SK-N-SH treated with all-trans-retinoic acid at 6 μM for 48 hours (cell line): ENCODE measurements around the gene PALLD.

Experiments
- ATAC-seq: fragments of 200-7000 bp; cut with Tn5 transposase; 3 replicates; pipeline ENCODE4 v1.9.1; 2020; ENCODE audit warnings: mild to moderate bottlenecking, moderate library complexity
- ARNTL ChIP-seq: fragments of 450-650 bp; formaldehyde crosslinking; IDR thresholded peaks from 2 replicates; pipeline ENCODE4 v1.5.0; 2020; ENCODE audit warnings: low read depth, mild to moderate bottlenecking, moderate library complexity, borderline replicate concordance
- BACH2 ChIP-seq: fragments of 250-450 bp; sonication (Bioruptor Pico); IDR thresholded peaks from 2 replicates; pipeline ENCODE4 v1.9.0; 2021; ENCODE audit warnings: mild to moderate bottlenecking, borderline replicate concordance
- CSDC2 ChIP-seq: fragments of 250-450 bp; sonication (Bioruptor Pico); IDR thresholded peaks from 2 replicates; pipeline ENCODE4 v1.5.0; 2020; ENCODE audit warnings: mild to moderate bottlenecking, moderate library complexity
- ESRRG ChIP-seq: fragments of 250-450 bp; sonication (Bioruptor Pico); IDR thresholded peaks from 2 replicates; pipeline ENCODE4 v1.6.1; 2021; ENCODE audit warnings: mild to moderate bottlenecking
- GLIS3 ChIP-seq: fragments of 250-450 bp; sonication (Bioruptor Pico); IDR thresholded peaks from 2 replicates; pipeline ENCODE4 v1.5.0; 2020; ENCODE audit warnings: mild to moderate bottlenecking, moderate library complexity
- ISL1 ChIP-seq: fragments of 250-450 bp; sonication (Bioruptor Pico); IDR thresholded peaks from 2 replicates; pipeline ENCODE4 v2.1.2; 2022; ENCODE audit warnings: mild to moderate bottlenecking, moderate library complexity
- OSR1 ChIP-seq: fragments of 250-450 bp; sonication (Bioruptor Pico); IDR thresholded peaks from 2 replicates; pipeline ENCODE4 v1.8.0; 2022; ENCODE audit warnings: moderate library complexity, mild to moderate bottlenecking, inconsistent platforms
- PPARA ChIP-seq: fragments of 250-450 bp; sonication (Bioruptor Pico); IDR thresholded peaks from 2 replicates; pipeline ENCODE4 v1.5.0; 2020; ENCODE audit warnings: mild to moderate bottlenecking, borderline replicate concordance
- RARB ChIP-seq: fragments of 250-450 bp; sonication (Bioruptor Pico); IDR thresholded peaks from 2 replicates; pipeline ENCODE4 v1.8.0; 2021; ENCODE audit warnings: mild to moderate bottlenecking, moderate library complexity
- SNAI2 ChIP-seq: fragments of 250-450 bp; sonication (Bioruptor Pico); IDR thresholded peaks from 2 replicates; pipeline ENCODE4 v1.5.0; 2020; ENCODE audit warnings: mild to moderate bottlenecking, moderate library complexity
- TCF4 ChIP-seq: fragments of 250-450 bp; sonication (Bioruptor Pico); IDR thresholded peaks from 2 replicates; pipeline ENCODE4 v1.8.0; 2021; ENCODE audit warnings: mild to moderate bottlenecking, moderate library complexity, borderline replicate concordance
- TOX ChIP-seq: fragments of 250-450 bp; sonication (Bioruptor Pico); IDR thresholded peaks from 2 replicates; pipeline ENCODE4 v1.8.0; 2021; ENCODE audit warnings: mild to moderate bottlenecking, moderate library complexity, borderline replicate concordance
- ZC3H10 ChIP-seq: fragments of 250-450 bp; sonication (Bioruptor Pico); IDR thresholded peaks from 2 replicates; pipeline ENCODE4 v1.5.1; 2021; ENCODE audit warnings: mild to moderate bottlenecking, moderate library complexity
- ZFP3 ChIP-seq: fragments of 250-450 bp; sonication (Bioruptor Pico); IDR thresholded peaks from 2 replicates; pipeline ENCODE4 v1.5.0; 2020; ENCODE audit warnings: mild to moderate bottlenecking, moderate library complexity
- ZFP30 ChIP-seq: fragments of 450-650 bp; formaldehyde crosslinking; IDR thresholded peaks from 2 replicates; pipeline ENCODE4 v1.5.0; 2022; ENCODE audit warnings: mild to moderate bottlenecking, moderate library complexity
- ZNF70 ChIP-seq: fragments of 450-650 bp; formaldehyde crosslinking; IDR thresholded peaks from 2 replicates; pipeline ENCODE4 v1.5.0; 2020; ENCODE audit warnings: mild to moderate bottlenecking, moderate library complexity
- ZNF8 ChIP-seq: fragments of 450-650 bp; formaldehyde crosslinking; IDR thresholded peaks from 2 replicates; pipeline ENCODE4 v1.5.0; 2020; ENCODE audit warnings: mild to moderate bottlenecking, moderate library complexity
- TF ChIP-seq, protein P1 (sequence below): fragments of 250-450 bp; sonication (Bioruptor Pico); IDR thresholded peaks from 2 replicates; pipeline ENCODE4 v1.8.0; 2020; ENCODE audit warnings: mild to moderate bottlenecking, moderate library complexity, borderline replicate concordance
- TF ChIP-seq, protein P2 (sequence below): fragments of 250-450 bp; sonication (Bioruptor Pico); IDR thresholded peaks from 2 replicates; pipeline ENCODE4 v1.5.1; 2020; ENCODE audit warnings: low read depth, mild to moderate bottlenecking, moderate library complexity
- TF ChIP-seq, protein P3 (sequence below): fragments of 250-450 bp; sonication (Bioruptor Pico); IDR thresholded peaks from 2 replicates; pipeline ENCODE4 v1.5.1; 2021; ENCODE audit warnings: mild to moderate bottlenecking, moderate library complexity
- TF ChIP-seq, protein P4 (sequence below): fragments of 250-450 bp; sonication (Bioruptor Pico); IDR thresholded peaks from 2 replicates; pipeline ENCODE4 v1.5.0; 2020; ENCODE audit warnings: mild to moderate bottlenecking, moderate library complexity

Gene PALLD

DNA sequence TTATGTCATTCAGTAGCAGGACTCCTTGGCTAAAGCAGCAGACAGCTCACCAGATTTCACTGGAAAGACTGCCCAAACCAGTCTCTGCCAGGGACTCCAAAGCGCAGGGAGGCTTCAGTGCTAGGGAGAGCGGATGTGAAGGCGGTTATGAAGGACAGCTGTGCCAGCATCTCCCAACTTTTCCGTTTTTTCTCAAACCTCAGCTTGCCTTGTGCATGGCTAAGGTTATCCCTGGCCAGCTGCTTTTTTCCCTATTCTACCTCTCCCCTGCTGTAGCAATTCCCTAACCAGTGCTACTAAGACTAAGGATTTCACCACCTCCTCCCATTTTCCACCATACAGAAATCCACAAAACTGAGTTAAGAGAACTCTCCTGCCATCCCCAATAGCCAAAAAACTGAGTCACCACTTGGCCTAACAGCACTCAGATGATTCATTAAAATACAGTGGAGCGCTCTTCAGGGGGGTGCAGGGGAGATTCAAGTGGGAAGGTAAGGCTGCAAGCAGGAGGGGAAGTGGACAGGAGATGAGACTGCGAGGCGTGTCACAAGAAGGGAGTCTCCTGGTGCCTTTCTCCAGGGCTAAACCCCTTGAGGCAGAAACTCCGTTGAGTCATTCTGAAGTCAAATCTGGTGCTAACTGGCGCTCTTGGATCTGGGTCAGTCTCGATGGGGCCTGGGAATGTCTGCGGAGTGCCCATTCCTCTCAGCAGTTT lies 90.7 kb downstream of the PALLD start:
- TF ChIP-seq, protein P1, sequence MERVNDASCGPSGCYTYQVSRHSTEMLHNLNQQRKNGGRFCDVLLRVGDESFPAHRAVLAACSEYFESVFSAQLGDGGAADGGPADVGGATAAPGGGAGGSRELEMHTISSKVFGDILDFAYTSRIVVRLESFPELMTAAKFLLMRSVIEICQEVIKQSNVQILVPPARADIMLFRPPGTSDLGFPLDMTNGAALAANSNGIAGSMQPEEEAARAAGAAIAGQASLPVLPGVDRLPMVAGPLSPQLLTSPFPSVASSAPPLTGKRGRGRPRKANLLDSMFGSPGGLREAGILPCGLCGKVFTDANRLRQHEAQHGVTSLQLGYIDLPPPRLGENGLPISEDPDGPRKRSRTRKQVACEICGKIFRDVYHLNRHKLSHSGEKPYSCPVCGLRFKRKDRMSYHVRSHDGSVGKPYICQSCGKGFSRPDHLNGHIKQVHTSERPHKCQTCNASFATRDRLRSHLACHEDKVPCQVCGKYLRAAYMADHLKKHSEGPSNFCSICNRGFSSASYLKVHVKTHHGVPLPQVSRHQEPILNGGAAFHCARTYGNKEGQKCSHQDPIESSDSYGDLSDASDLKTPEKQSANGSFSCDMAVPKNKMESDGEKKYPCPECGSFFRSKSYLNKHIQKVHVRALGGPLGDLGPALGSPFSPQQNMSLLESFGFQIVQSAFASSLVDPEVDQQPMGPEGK (CRISPR knock-in tag), result no peak
- no peak for TF ChIP-seq PPARA (CRISPR knock-in tag)
- no peak for TF ChIP-seq ISL1
- no peak for TF ChIP-seq SNAI2 (CRISPR knock-in tag)
- TF ChIP-seq ZC3H10 (CRISPR knock-in tag), result no peak
- TF ChIP-seq, all 23 proteins: peak for 0
- peak; percentile 52 for ATAC-seq

DNA sequence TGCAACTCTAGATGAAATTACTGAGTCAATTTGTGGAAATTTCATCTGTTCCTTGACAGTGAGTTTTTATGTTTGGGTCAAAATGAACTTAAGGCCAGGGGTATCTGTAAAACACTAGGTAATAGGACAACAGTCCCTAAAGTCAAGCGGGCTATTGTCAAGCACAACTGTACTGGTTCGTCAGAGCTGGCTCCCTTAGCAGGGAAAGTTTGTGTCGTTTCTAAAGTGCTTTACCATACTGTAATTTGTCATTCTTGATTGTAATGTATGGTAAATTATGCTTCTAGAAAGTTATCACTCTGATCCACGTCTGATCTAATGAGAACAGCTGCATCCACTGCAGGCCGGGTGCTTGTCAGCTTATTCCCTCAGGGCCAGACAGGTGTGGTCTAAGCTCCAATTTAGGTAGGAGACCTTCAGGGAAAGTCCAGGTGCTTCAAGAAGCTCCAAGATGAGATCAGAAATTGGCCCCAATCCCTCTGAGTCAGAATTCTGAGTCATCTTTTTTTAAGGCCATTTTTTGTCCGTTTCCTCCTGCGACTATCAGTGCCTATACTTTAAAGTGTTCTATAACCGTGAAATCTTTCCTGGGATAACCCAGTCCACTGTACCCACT lies 92.2 kb downstream of the PALLD start:
- ATAC-seq, result 0 out of 3 replicates have a peak, but pooled peaks have one; percentile 4
- TF ChIP-seq ISL1, result 0 out of 2 replicates have a peak, but pooled peaks have one; percentile 17
- TF ChIP-seq BACH2 (CRISPR knock-in tag), result no peak
- no peak for TF ChIP-seq ARNTL (CRISPR knock-in tag)
- TF ChIP-seq RARB, result no peak

DNA sequence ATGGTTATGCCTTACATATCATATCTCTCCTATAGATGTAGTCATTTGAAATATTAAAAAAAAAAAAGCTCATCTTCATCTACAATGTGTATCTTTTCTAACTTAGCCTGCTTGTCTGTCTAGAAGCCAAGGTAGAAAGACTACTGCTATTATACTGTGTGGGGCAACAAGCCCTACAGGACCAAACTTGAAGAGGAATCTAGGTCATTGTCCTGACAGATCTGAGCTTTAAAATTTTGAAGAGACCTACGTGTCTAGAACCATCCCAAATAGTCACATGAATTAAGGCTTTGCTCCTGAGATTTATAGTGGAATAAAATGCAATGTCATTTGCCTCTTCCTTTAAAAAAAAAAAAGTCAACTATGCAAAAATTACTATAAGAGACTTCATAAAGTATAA lies 95.8 kb downstream of the PALLD start:
- ATAC-seq, result no peak

DNA sequence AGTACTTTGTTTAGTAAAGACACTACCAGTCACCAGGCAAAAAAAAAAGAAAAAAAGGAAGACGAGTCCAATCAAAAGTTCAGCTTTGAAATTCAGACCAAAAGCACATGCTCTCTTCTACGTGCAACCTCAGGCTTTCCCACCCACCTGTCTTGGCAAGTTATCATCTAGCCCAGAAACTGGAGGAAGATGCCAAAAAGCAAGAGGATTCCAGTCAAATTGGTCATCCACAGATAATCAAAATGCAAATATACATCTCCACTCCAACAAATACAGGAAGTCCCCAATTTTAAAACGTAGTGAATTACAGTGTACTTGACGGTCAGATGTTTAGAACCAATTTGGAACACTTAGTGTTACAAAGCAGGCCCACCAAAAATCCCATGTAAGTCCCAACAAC lies 96.5 kb downstream of the PALLD start:
- no peak for TF ChIP-seq BACH2 (CRISPR knock-in tag)
- no peak for ATAC-seq

More for the DNA sequence above, 95.8 kb downstream of the PALLD start:
- TF ChIP-seq, protein P2, sequence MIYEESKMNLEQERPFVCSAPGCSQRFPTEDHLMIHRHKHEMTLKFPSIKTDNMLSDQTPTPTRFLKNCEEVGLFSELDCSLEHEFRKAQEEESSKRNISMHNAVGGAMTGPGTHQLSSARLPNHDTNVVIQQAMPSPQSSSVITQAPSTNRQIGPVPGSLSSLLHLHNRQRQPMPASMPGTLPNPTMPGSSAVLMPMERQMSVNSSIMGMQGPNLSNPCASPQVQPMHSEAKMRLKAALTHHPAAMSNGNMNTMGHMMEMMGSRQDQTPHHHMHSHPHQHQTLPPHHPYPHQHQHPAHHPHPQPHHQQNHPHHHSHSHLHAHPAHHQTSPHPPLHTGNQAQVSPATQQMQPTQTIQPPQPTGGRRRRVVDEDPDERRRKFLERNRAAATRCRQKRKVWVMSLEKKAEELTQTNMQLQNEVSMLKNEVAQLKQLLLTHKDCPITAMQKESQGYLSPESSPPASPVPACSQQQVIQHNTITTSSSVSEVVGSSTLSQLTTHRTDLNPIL (CRISPR knock-in tag), result no peak
- no peak for TF ChIP-seq TOX (CRISPR knock-in tag)
- no peak for TF ChIP-seq ESRRG (CRISPR knock-in tag)
- no peak for TF ChIP-seq RARB
- TF ChIP-seq PPARA (CRISPR knock-in tag), result no peak
- TF ChIP-seq, protein P3, sequence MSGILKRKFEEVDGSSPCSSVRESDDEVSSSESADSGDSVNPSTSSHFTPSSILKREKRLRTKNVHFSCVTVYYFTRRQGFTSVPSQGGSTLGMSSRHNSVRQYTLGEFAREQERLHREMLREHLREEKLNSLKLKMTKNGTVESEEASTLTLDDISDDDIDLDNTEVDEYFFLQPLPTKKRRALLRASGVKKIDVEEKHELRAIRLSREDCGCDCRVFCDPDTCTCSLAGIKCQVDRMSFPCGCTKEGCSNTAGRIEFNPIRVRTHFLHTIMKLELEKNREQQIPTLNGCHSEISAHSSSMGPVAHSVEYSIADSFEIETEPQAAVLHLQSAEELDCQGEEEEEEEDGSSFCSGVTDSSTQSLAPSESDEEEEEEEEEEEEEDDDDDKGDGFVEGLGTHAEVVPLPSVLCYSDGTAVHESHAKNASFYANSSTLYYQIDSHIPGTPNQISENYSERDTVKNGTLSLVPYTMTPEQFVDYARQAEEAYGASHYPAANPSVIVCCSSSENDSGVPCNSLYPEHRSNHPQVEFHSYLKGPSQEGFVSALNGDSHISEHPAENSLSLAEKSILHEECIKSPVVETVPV (CRISPR knock-in tag), result no peak
- TF ChIP-seq ZNF8, result no peak
- TF ChIP-seq, protein P4, sequence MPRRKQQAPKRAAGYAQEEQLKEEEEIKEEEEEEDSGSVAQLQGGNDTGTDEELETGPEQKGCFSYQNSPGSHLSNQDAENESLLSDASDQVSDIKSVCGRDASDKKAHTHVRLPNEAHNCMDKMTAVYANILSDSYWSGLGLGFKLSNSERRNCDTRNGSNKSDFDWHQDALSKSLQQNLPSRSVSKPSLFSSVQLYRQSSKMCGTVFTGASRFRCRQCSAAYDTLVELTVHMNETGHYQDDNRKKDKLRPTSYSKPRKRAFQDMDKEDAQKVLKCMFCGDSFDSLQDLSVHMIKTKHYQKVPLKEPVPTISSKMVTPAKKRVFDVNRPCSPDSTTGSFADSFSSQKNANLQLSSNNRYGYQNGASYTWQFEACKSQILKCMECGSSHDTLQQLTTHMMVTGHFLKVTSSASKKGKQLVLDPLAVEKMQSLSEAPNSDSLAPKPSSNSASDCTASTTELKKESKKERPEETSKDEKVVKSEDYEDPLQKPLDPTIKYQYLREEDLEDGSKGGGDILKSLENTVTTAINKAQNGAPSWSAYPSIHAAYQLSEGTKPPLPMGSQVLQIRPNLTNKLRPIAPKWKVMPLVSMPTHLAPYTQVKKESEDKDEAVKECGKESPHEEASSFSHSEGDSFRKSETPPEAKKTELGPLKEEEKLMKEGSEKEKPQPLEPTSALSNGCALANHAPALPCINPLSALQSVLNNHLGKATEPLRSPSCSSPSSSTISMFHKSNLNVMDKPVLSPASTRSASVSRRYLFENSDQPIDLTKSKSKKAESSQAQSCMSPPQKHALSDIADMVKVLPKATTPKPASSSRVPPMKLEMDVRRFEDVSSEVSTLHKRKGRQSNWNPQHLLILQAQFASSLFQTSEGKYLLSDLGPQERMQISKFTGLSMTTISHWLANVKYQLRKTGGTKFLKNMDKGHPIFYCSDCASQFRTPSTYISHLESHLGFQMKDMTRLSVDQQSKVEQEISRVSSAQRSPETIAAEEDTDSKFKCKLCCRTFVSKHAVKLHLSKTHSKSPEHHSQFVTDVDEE (CRISPR knock-in tag), result no peak
- no peak for TF ChIP-seq TCF4 (CRISPR knock-in tag)
- no peak for TF ChIP-seq ZNF70 (CRISPR knock-in tag)
- TF ChIP-seq ZFP3 (CRISPR knock-in tag), result no peak
- TF ChIP-seq ARNTL (CRISPR knock-in tag), result no peak
- no peak for TF ChIP-seq CSDC2
- TF ChIP-seq GLIS3 (CRISPR knock-in tag), result no peak

DNA sequence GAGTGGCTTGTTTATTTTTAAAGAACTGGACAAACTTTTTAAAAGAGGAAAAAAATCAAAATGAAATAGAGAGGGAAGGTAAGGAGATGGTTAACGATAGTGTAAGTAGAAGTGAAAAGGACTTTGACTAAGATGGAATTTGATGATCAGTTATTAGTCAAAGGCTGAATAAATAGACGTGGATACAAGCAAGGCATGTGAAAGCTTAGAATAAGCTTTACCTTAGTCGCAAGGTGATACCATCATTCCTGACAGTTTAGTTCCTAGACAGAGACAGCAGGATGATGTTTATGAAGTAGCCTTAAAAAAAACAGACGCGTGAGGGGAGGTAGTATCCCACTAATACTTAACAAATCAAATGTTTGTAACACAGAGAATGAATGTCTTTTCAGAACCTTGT lies 97.3 kb downstream of the PALLD start:
- TF ChIP-seq OSR1 (CRISPR knock-in tag) (no peak), TOX (CRISPR knock-in tag) (no peak), CSDC2 (no peak), SNAI2 (CRISPR knock-in tag) (no peak), ZFP30 (CRISPR knock-in tag) (no peak), GLIS3 (CRISPR knock-in tag) (no peak), ISL1 (no peak), ESRRG (CRISPR knock-in tag) (no peak), TCF4 (CRISPR knock-in tag) (no peak), ZC3H10 (CRISPR knock-in tag) (no peak), RARB (no peak), ZFP3 (CRISPR knock-in tag) (no peak), ZNF8 (no peak), PPARA (CRISPR knock-in tag) (no peak)
- TF ChIP-seq, protein P2 (CRISPR knock-in tag), result no peak
- TF ChIP-seq, protein P1 (CRISPR knock-in tag), result no peak
- no peak for ATAC-seq
